HG02610 (cell line): ENCODE data around the gene SPTLC3.

Source experiments
- ATAC-seq: cut with Tn5 transposase; IDR thresholded peaks from one replicate; pipeline ENCODE4 v1.9.1; 2021; ENCODE audit warnings: mild to moderate bottlenecking, moderate library complexity; ENCODE audit not compliant: unreplicated experiment

SPTLC3 gene

DNA sequence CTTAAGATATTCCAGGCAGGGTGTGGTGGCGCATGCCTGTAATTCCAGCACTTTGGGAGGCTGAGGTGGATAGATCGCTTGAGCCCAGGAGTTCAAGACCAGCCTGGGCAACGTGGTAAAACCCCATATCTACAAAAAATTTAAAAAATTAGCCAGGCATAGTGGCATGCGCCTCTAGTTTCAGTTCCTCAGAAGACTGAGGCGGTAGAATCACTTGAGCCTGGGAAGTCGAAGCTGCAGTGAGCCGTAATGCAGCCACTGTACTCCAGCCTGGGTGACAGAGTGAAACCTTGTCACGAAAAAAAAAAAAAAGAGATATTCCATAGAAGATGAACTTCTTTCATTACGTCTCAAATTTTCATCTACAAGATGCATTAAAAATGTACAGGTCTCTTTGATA lies 165.6 kb downstream of the SPTLC3 start:
- ATAC-seq: no peak

DNA sequence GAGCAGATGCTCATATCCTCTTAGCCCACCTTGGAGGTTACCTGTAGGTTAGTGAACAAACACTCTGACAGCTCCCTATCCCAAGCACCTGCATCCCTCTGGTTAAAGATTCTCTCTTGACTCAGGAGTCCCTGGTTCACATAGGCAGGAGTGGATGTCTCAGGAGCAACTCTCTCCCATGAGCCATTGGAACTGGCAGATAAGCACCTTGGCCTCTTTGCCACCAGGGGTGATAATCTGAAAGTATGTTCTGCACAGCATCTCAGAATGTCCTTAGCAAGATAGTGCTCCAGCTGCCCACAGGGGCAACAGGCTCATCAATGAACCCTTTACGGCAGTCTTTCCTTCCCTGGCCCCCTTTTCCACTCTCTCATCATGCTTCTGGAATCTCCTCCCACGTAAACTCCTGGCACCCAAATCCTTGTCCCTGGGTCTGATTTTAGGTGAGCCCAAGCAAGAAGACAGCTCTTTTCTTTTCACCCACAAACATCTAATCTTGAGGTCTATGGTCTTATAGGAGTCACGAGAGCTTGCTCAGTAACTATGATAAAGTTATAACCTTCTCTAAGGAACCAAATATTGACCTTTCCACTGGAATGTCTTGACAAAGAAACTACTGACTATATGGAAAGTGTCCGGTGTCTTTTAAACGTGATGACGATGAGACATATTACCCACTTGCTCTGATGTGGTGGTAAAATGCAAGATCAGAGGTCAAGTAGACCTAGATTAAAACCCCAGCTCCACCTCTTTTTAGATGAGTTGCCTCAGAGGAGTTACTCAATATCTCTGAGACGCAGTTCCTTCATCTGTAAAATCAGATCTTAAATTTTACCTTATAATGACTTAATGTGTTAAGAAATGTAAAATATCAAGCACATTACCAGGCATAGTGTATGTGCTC lies 172.5 kb downstream of the SPTLC3 start:
- ATAC-seq: no peak

DNA sequence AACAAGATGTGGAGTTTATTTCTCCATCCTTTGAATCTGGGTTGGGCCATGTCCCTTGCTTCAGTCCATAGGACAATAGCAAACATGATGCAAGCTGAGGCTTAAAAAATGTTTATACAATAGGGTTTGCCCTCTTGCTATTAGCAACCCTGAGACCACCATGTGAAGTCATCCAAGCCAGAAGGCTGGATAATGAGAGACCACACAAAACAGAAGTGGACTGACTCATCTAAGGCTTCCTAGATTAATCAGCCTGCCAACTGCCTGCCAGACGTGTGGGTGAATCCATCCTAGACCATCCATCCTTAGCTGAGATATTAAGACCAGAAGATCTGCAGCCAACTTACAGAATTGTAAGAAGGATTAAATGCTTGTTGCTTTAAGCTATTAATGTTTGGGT lies 174.2 kb downstream of the SPTLC3 start:
- ATAC-seq: peak; percentile 79

DNA sequence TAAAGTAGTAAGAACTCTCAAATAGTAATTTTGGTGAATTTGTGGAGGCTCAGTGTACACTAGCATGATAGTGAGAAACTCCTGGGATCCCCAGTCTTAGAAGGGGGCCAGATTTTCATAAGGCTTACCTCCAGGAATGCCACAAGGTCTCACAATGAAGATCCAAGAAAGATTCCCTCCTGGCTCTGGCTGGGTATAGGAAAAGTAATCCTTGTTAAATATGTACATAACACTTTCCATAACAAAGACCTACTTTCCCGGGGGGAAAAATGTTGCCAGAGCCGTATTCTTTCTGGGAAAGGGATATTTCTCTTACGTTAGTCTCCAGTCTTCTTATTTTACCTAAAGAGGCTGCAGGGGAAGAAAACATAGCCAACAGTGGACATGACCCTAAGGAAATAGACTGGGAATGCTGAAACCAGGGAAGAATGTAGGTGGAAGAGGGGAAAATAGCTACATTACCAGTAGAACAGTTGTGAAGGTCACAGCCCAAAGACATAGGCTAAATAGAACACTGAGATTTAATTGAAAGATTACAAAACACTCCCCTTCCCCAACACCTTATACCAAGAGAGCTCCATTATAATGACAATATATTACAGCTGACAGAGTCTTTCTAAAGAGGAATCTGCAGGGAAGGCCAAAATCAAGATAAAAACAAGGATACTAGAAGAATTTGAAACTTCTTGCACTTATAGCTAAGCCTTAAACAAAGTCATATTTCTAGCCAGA lies 177.4 kb downstream of the SPTLC3 start:
- ATAC-seq: no peak

DNA sequence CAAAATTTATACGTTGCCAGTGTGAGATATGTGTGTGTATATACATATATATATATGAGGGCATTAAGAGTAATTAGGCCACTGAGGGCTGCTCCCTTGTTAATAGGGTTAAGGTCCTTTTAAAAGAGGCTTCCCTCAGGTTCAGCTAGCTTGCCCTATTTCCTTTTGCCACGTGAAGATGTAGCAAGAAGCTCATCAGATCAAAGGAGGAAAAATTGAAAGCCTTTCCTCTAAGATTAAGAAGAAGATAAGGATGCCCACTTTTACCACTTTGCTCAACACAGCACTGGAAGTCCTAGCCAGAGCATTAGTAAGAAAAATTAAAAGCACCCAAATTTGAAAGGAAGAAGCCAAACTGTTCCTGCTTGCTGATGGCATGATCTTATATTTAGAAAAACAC lies 179.1 kb downstream of the SPTLC3 start:
- ATAC-seq: no peak

DNA sequence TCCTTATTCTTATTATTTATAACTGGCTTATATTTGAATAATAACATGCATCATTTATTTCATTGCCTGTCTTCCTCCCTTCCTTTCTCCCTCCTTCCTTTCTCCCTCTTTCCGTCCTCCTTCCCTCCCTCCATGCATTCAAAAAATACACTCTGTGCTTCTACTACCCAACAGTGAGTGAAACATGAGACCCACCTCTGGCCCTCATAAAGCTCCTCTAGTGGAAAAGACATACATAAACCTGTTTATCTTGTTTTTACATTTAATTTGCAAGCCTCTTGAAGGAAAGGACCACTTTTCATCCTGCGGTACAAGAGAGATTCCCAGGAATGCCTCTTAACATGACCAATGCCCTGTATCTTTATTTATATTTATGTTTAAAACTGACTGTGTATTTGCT lies 190.5 kb downstream of the SPTLC3 start:
- ATAC-seq: no peak

DNA sequence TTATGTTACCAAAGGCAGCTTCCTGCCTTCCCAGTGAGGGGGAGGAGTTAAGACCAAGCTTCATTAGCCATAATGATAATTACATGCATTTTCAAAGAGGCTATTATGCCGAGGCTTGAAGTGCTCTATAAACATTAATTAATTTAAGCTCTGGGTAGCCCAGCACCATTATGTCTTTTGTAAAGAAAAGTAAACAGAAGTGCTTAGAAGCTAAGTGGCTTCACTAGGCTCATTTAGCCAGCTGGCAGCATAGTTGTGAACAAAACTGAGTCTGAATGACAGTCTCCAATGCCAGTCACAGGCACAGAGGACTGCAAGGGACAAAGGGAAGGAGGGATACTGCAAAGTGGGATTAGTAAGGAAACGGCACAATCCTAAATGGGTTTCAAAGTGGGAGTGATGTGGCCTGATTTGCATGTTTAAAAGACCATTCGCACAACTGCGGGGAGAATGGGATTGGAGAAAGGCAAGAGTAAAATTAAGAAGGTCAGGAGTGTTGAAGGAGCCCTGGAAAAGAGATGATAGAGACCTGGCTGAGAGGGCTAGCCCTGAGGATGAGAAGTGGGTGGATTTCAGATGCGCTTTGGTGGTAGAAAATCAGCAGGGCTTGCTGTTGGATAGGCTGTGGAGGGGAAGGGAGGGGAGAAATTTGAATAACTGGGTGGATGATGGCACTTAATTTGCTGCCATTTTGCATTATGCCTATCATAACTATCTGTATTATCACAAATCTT lies 192.2 kb downstream of the SPTLC3 start:
- no peak for ATAC-seq

DNA sequence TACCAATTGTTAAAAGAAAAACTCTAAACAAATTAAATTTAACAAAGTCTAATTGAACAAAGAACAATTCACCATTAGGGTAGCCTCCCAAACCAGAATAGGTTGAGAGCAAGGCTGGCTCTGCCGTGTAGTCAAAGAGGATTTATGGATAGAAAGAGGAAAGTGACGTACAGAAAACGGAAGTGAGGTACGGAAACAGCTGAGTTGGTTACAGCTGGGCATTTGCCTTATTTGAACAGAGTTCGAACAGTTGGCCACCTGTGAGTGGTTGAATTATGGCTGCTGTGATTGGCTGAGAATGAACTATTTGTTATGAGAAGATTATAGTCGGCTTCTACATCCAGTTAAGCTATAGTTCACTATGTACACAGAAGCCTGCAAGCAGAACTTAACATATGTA lies 193.8 kb downstream of the SPTLC3 start:
- no peak for ATAC-seq

DNA sequence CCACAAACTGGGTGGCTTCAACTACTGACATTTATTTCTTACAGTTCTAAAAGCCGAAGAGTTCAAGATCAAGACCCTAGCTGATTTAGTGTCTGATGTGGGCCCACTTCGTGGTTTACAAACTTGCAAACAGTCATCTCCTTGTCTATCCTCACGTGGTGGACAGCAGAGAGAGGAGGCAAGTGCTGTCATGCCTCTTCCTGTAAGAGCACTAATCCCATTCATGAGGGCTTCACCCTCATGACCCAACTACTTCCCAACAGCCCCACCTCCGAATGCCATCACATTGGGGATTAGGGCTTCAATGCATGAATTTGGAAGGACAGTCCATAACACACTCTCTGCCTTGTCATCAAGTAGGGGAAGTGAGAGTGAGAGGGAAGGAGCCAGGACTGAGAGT lies 196.7 kb downstream of the SPTLC3 start:
- no peak for ATAC-seq

DNA sequence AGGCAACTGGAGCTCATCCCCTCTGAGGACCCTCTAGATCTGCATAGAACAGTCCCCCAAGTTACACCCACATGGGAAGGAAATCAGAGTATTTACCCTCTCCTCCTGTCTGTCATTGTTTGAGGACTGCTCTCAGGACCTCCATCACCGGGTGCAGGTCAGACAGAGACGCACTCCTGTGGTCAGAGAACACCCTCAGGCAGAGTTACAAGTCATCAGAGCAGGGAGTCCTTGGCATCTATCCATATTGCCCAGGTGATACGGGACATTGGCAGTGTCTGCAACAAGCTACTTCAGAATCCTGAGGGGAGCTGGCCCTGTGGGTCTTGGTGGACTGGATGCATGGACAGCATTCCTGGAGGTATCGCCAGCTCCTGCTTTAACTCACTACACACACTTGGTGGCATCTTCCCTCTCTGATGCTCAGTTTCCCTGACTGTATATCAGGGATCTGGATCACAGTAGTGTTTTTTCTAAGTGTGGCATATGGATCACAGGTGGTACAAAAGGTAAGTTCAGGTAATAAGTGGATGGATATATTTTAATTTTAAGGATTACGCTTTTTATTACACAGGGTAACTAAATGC lies 197.2 kb downstream of the SPTLC3 start:
- no peak for ATAC-seq

DNA sequence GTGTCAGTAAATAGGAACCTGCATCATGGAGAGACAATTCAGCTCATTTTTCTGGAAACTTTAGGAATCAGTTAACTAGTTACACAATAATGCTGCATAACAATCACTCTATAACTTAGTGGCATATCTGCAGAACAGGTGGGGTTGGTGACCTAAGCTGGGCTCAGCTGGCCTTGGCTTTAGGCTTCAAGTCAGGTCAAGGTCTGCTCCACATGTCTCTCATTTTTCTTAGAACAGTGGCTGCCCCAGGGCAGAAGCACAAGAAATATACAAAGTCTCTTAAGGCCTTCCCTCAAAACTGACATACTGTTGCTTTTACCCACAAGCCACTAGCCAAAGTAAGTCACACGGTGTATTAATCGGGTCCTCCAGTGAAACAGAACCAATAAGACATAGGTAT lies 198.2 kb downstream of the SPTLC3 start:
- no peak for ATAC-seq

DNA sequence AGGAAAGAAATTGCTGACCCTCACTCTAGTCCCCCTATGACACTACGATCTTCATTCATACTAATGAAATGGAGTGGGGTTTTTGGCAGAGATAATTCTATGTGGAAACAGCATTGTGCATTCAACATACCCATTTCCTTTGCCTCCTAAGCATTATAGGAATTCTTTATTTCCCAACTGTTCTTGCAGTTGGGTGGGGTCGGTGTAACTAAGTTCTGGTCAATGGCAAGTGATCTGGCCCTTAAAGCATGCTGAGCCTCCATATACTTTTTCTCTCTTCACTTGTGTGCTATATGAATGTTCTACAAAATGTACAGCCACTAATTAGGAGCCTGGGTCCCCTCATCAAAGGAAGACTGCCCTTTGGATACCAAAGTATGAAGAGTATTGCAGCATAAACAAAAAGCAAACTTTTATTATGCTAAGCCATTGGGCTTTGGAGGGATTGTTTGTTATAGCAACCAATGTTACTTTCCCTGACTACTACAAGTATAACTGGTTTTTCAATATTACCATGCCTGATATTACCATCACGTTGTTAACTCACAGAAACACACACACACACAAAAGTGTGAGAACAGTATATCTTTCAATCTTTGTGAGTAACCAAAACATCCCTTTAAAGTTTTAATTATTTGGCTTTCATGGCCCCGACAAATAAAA lies 203.3 kb downstream of the SPTLC3 start:
- no peak for ATAC-seq

DNA sequence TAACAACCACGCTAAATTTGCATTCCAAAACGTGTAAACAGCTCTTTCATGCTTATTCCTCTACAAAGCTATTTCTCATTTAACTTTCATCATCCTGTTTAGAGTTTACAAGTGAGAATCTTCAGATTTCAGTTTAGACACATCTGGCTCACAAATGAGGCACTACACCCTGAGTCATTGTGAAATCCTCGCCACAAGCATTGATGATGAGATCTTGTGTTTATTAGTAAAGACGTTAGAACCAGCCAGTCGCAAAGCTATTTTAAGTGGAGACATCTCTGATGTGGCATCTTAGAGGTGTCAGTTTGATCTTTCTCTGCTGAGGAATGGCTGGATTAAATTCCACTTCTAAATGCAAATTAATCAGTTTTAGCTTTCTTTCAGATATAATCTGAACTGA lies 204.0 kb downstream of the SPTLC3 start:
- ATAC-seq: no peak

DNA sequence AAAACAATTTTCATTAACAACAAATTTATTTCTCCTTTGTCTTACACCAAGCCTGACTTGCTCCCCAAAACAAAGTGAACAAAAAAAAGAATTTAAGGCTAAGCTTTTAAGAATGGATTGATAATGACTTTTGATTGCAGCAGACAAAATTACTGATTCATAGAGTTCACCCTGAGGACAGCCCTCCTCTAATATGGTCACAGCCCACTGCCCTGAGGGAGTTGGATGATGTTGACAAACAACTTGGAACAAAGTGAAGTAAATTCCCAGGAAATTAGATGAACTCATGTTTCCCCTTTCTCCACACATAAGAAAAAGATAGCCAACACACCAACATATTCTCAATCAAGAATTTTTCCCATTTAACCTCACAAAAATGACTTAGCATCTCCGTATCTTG lies 204.6 kb downstream of the SPTLC3 start:
- ATAC-seq: no peak

DNA sequence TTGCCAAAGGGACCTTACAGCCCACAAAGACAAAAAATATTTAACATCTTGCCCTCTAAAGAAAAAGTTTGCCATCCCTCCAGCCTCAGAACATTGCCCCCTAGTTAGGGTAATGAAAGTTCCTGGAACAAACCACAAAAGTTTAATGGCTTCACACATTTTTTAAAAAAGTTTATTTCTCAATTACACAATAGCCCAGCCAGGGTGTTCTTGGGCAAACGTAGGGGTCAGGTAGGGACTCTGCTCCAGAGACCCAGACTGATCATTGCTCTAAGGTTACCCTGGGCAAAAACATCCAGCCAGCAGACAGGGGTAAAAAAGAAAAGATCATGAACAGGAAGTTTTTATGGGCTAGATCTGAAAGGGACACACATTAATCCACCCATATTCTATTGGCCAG lies 207.8 kb downstream of the SPTLC3 start:
- ATAC-seq: no peak
